ENCODE data around the gene GRM7.

Gene GRM7

DNA sequence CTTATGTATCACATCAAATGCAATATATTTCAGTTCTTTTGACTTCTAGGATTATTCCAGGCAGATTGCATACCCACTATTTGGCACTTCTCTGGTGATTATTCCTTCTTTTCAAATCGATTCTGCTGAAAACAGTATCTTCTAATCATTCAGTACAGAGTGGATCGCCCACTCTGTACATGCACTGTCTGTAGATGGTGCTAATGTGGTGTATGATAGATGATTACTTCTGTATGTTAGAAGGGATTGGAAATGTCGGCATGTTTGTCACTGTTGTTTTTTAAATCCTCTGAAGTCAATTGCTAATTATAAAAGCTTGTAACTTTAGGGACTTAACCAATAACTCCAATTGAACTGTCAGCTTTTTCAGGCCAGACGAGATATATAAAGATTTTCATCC, 642.5 kb downstream of the GRM7 start:
- no peak for DNase-seq (ENCODE audit: low read depth in 2 of 2)

GRCh38 chr3:7504886-7505775, 644.2 kb downstream of the GRM7 start:
- DNase-seq (ENCODE audit: low read depth in 2 of 2) = no peak

GRCh38 chr3:7506606-7507180, 645.8 kb downstream of the GRM7 start:
- DNase-seq (ENCODE audit: low read depth in 2 of 2) = no peak

- DNase-seq (ENCODE audit: low read depth in 2 of 2) = no peak
Measured at GRCh38 chr3:7508821-7509220, 647.9 kb downstream of the GRM7 start.

- no peak for DNase-seq (ENCODE audit: low read depth in 2 of 2)
Measured at GRCh38 chr3:7512048-7512447, 651.1 kb downstream of the GRM7 start.

GRCh38 chr3:7518026-7518425, 657.1 kb downstream of the GRM7 start:
- DNase-seq (ENCODE audit: low read depth in 2 of 2) = no peak

- DNase-seq (ENCODE audit: low read depth in 2 of 2) = no peak
Measured at GRCh38 chr3:7518456-7518855, 657.5 kb downstream of the GRM7 start.

DNA sequence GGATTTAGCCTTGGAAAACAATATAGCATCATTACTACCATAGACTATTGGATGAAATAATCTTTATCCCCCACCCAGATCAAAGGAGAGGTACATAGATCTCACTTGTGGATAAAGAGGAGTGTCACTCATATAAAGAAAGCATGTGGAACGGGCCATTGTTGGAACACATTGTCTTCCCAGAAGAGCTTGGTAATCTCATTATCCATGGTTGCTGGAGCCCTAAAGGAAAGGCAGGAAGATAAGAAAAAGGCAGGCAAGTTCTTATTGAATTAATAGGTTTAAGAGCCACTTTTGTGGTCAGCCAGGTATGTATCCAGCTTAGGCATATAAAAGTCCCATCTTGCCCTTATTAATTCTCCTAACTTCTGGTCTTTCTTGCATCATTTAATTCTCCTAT, 659.1 kb downstream of the GRM7 start:
- DNase-seq (ENCODE audit: low read depth in 2 of 2) = no peak

DNA sequence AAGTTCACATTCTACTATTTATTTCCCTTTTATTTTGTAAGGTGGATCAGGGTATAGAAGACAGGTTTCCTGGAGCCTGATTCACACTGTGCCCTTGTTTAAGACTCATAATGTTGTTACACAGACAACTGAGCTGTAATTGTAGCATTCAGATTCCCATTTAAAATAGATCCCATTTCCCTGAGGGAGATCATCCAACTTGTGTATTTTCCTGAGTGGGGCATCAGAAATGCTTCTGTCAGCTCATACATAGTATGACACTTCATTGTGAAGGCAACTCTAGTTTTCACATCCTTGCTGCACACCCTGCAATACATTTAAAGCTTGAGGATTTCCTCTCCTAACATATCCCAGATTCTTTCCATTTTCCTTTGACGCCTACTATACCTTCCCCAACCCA, 659.7 kb downstream of the GRM7 start:
- DNase-seq (ENCODE audit: low read depth in 2 of 2) = no peak

GRCh38 chr3:7536510-7536909, 675.6 kb downstream of the GRM7 start:
- DNase-seq (ENCODE audit: low read depth in 2 of 2) = no peak

DNA sequence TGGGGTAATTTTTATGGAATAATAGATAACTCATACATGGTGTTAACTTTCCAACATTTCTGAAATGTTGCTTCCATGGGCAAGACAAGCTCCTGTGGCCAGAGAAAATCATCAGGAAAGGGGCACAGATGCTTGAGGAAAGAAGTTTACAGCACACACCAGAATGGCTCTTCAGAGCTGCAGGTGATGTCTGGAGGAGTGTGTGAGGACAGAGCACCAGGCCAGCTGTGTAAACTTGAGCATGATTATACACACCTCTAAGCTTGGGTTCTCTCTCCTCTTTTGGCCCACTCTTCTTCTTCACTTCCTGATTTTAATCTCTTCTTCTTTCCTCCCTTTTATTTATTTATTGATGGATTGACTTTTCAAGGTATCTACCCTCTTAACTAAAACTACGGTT, 676.0 kb downstream of the GRM7 start:
- no peak for DNase-seq (ENCODE audit: low read depth in 2 of 2)

- DNase-seq (ENCODE audit: low read depth in 2 of 2) = no peak
Measured at GRCh38 chr3:7543294-7543880, 682.5 kb downstream of the GRM7 start.

- no peak for DNase-seq (ENCODE audit: low read depth in 2 of 2)
Measured at GRCh38 chr3:7545334-7545733, 684.4 kb downstream of the GRM7 start.

GRCh38 chr3:7546253-7546652, 685.3 kb downstream of the GRM7 start:
- no peak for DNase-seq (ENCODE audit: low read depth in 2 of 2)

DNA sequence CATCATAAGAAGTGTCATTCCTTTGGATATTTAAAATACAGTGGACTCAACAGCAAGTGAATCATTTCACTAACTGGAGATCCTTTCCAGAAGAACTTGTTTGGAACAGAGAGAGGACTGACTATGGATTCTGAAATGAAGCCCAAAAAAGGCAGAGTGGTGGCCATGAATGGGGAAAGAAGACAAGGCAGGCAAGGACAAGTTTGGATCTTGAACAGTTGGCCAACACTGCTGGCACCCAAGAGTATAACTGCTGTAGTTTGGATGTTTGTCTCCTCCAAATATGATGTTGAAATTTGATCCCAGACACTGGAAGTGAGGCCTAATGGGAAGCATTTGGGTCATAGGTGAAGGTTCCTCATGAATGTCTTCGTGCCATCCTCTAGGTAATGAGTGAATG, 686.9 kb downstream of the GRM7 start:
- no peak for DNase-seq (ENCODE audit: low read depth in 2 of 2)

DNA sequence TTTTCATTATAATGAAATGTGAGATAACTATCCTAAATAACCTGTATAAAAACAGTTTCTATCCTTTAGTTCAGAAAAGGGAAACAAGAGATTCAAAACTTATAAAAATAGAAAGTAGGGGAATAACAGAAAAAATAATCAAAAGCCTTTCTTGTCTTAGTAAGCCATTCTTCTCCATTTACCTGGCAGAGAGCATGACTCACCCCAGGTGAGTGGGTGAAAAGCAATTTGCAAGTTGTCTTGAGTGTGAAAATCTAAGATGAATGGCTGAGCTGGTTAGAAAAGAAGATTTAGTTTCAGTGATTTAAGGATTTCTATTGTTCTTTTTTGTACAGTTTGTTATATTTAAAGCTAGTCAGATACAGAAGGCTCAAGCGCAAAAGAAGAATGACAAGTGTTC, 702.0 kb downstream of the GRM7 start:
- no peak for DNase-seq (ENCODE audit: low read depth in 2 of 2)

DNA sequence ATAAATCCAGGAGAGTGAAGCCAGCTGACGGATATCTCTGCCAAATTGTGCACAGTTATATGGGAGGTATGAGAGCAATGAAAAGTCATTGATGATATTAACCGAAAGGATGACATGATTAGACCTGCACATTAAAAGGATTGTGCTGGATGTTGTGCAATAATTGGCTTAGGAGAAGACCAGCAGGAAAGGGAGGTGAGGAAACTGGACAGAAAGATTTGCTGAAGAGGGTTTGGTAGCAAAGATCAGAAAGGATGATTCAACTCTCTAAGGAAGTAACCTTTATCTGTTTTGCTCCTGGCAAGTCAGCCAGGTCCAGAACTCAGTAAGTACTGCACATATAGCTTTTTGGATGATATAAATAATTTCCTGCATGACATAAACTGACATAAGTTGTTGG, 704.7 kb downstream of the GRM7 start:
- DNase-seq (ENCODE audit: low read depth in 2 of 2) = no peak

GRCh38 chr3:7567160-7567559, 706.2 kb downstream of the GRM7 start:
- DNase-seq (ENCODE audit: low read depth in 2 of 2) = no peak

- DNase-seq (ENCODE audit: low read depth in 2 of 2) = no peak
Measured at GRCh38 chr3:7568526-7569184, 707.7 kb downstream of the GRM7 start.

- DNase-seq (ENCODE audit: low read depth in 2 of 2) = no peak
Measured at GRCh38 chr3:7573330-7573729, 712.4 kb downstream of the GRM7 start.

- DNase-seq (ENCODE audit: low read depth in 2 of 2) = no peak
Measured at GRCh38 chr3:7574435-7574834, 713.5 kb downstream of the GRM7 start.

- DNase-seq (ENCODE audit: low read depth in 2 of 2) = no peak
Measured at GRCh38 chr3:7576071-7576470, 715.2 kb downstream of the GRM7 start.

GRCh38 chr3:7576506-7576905, 715.6 kb downstream of the GRM7 start:
- DNase-seq (ENCODE audit: low read depth in 2 of 2) = no peak

All from stimulated activated CD4-positive, alpha-beta T cell treated with anti-CD3 and anti-CD28 coated beads, Interleukin-1b, Interleukin-23, amount 100 ng/mL, for 4 hours (primary cell).